Parathyroid adenoma (tissue), 2 donors: ENCODE measurements around the gene CTNND2.

Source experiments
- H2AFZ ChIP-seq: fragments of 300-600 bp; sonication (generic); one replicate; pipeline ENCODE4 v1.7.0; 2017; ENCODE audit warnings: antibody characterized with exemption, mild to moderate bottlenecking
- H3K27ac ChIP-seq: fragments of 300-600 bp; sonication (generic); one replicate; pipeline ENCODE4 v1.7.0; 2017
- H3K27me3 ChIP-seq: fragments of 300-600 bp; sonication (generic); one replicate; pipeline ENCODE4 v1.7.0; 2017; ENCODE audit warnings: low read length; ENCODE audit not compliant: control insufficient read depth, insufficient read depth
- H3K36me3 ChIP-seq: fragments of 300-600 bp; sonication (generic); one replicate; pipeline ENCODE4 v1.7.0; 2017; ENCODE audit warnings: low read length; ENCODE audit not compliant: control insufficient read depth, insufficient read depth
- H3K4me1 ChIP-seq: fragments of 300-600 bp; sonication (generic); one replicate; pipeline ENCODE4 v1.7.0; 2017; ENCODE audit warnings: control low read depth
- H3K4me2 ChIP-seq: fragments of 300-600 bp; sonication (generic); one replicate; pipeline ENCODE4 v1.7.0; 2017; ENCODE audit warnings: low read length
- H3K4me3 ChIP-seq: fragments of 300-600 bp; sonication (generic); one replicate; pipeline ENCODE4 v1.7.0; 2017; ENCODE audit warnings: low read depth, low read length
- H3K79me2 ChIP-seq: fragments of 300-600 bp; sonication (generic); one replicate; pipeline ENCODE4 v1.7.0; 2017; ENCODE audit warnings: control low read depth
- H3K9ac ChIP-seq: fragments of 300-600 bp; sonication (generic); one replicate; pipeline ENCODE4 v1.7.0; 2017; ENCODE audit warnings: mild to moderate bottlenecking
- H3K9me3 ChIP-seq: fragments of 300-600 bp; sonication (generic); one replicate; pipeline ENCODE4 v1.7.0; 2017; ENCODE audit warnings: low read length; ENCODE audit not compliant: control insufficient read depth
- TF ChIP-seq, protein P1 (sequence below): fragments of 300-600 bp; sonication (generic); IDR thresholded peaks from one replicate; pipeline ENCODE4 v1.7.0; 2017; ENCODE audit warnings: antibody characterized with exemption, mild to moderate bottlenecking
- donor health status: primary hyperparathyroidism.

CTNND2 gene

DNA sequence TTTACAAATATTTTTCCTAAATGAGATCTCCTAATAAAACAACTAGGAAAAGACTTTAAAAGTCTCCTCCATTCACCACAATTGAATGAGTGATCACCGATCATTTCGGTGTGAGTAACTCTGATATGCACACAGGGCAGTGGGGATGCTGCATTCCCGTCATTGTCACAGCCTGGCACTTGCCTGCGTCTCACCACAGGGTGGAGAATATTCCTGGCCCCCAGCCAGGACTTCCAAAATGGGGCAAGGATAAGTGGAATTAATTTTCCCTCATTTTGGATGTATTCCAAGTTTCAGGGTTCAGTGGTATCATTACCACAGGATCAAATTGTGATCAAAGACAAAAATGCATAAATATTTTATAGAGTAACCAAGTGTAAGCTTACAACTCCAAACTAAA is 107.1 kb downstream of the CTNND2 start:
- no peaks in the 10 kb centered on the region for H3K9me3 ChIP-seq
- no peak overlapping the region for H3K27ac ChIP-seq
- no peak overlapping the region for H3K9ac ChIP-seq
- H3K36me3 ChIP-seq, result no peaks in the 10 kb centered on the region
- no peak overlapping the region for H3K4me2 ChIP-seq
- H3K79me2 ChIP-seq, result no peaks in the 10 kb centered on the region
- no peaks in the 10 kb centered on the region for H3K4me1 ChIP-seq
- H3K4me3 ChIP-seq, result no peak overlapping the region
- TF ChIP-seq, protein P1, sequence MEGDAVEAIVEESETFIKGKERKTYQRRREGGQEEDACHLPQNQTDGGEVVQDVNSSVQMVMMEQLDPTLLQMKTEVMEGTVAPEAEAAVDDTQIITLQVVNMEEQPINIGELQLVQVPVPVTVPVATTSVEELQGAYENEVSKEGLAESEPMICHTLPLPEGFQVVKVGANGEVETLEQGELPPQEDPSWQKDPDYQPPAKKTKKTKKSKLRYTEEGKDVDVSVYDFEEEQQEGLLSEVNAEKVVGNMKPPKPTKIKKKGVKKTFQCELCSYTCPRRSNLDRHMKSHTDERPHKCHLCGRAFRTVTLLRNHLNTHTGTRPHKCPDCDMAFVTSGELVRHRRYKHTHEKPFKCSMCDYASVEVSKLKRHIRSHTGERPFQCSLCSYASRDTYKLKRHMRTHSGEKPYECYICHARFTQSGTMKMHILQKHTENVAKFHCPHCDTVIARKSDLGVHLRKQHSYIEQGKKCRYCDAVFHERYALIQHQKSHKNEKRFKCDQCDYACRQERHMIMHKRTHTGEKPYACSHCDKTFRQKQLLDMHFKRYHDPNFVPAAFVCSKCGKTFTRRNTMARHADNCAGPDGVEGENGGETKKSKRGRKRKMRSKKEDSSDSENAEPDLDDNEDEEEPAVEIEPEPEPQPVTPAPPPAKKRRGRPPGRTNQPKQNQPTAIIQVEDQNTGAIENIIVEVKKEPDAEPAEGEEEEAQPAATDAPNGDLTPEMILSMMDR, result no peak
- no peaks in the 10 kb centered on the region for H3K27me3 ChIP-seq
- no peak overlapping the region for H2AFZ ChIP-seq

DNA sequence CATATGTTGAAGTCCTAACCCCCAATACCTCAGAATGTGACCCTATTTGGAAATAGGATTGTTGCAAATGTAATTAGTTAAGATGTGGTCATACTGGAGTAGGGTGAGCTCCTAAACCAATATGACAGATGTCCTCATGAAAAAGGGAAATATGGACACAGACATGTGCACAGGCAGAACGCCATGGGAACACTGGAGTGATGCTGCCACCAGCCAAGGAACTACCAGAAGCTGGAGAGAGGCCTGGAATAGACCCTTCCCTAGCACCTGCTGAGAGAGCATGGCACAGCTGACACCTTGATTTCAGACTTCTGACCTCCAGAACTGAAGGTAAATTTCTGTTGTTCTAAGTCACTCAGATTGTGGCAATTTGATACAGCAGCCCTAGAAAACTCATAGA is 110.8 kb downstream of the CTNND2 start:
- no peak overlapping the region for H3K9ac ChIP-seq
- no peaks in the 10 kb centered on the region for H3K4me1 ChIP-seq
- no peak overlapping the region for H3K27ac ChIP-seq
- TF ChIP-seq, protein P1, result no peak
- H3K9me3 ChIP-seq, result no peaks in the 10 kb centered on the region
- H3K36me3 ChIP-seq, result no peaks in the 10 kb centered on the region
- no peaks in the 10 kb centered on the region for H3K27me3 ChIP-seq
- no peak overlapping the region for H2AFZ ChIP-seq
- H3K4me2 ChIP-seq, result no peak overlapping the region
- no peak overlapping the region for H3K4me3 ChIP-seq
- H3K79me2 ChIP-seq, result no peaks in the 10 kb centered on the region

DNA sequence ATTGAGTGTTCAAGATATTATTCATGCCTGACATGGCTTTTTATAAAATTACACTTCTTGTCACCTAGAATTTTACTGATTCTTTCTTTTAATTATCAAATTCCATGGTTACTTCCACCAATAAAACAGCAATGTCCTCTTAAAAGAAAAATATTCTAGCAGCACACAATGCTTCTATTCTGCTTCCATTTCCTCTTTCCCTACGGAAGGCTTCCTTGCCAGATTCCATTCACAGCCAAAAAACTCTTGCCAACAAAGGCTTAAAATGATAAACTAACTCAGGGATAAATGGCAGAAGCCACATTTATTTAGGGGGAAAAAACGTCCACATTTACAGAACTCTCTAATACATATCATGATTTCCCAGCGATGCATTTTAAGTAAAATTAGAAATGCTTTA is 111.6 kb downstream of the CTNND2 start:
- Histone ChIP-seq H3K27me3 (no peaks in the 10 kb centered on the region), H2AFZ (no peak overlapping the region), H3K27ac (no peak overlapping the region), H3K36me3 (no peaks in the 10 kb centered on the region), H3K9me3 (no peaks in the 10 kb centered on the region), H3K4me2 (no peak overlapping the region), H3K4me1 (no peaks in the 10 kb centered on the region), H3K4me3 (no peak overlapping the region), H3K79me2 (no peaks in the 10 kb centered on the region), H3K9ac (no peak overlapping the region)
- TF ChIP-seq, protein P1, result no peak

DNA sequence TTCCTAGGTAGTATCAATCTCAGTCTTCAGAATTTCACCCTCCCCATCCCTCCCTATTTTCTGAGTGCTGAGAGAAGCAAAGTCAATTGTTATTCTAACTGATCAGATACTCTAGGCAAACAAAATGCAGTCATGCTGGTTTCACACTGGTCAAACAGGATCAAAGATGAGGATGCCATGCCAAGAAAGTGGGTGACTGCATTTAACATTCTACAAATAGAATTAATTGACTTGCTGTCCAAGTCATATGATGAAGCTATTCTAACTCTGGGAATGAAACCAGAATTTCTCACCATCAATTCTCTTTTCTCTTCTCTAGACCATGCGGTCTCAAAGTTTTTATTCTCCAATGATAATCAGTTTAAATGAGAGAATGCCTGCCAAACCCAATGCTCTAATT is 112.5 kb downstream of the CTNND2 start:
- Histone ChIP-seq H2AFZ (no peak overlapping the region), H3K9ac (no peak overlapping the region), H3K4me3 (no peak overlapping the region), H3K9me3 (no peaks in the 10 kb centered on the region), H3K79me2 (no peaks in the 10 kb centered on the region), H3K36me3 (no peaks in the 10 kb centered on the region), H3K27ac (no peak overlapping the region), H3K27me3 (no peaks in the 10 kb centered on the region), H3K4me1 (no peaks in the 10 kb centered on the region), H3K4me2 (no peak overlapping the region)
- TF ChIP-seq, protein P1, result no peak

DNA sequence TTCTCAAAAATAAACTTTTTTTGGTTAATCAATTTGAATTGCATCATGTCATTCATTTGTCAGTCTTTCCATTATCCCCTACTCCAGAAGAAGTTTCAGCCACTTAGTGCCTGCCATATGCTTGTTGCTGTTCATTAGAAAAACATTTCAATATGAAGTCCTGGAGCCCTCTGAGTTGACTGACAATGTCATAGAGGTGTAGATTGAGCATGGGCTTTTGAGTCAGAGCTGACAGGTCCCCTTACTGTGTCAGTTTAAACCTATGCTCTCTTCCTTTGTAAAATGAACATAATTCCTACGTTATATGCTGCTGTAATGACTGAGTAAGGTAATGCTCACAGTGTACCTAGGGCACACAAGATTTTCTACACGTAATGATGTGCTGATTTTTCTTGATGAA is 114.0 kb downstream of the CTNND2 start:
- Histone ChIP-seq H2AFZ (no peak overlapping the region), H3K4me2 (no peak overlapping the region), H3K4me3 (no peak overlapping the region), H3K4me1 (no peaks in the 10 kb centered on the region), H3K36me3 (no peaks in the 10 kb centered on the region), H3K9me3 (no peaks in the 10 kb centered on the region), H3K27ac (no peak overlapping the region), H3K27me3 (no peaks in the 10 kb centered on the region), H3K9ac (no peak overlapping the region), H3K79me2 (no peaks in the 10 kb centered on the region)
- TF ChIP-seq, protein P1, result no peak
